GM21390 (cell line): ENCODE measurements around the gene TBX1.
"Not testable (repeated sequence)": the region's sequence is repeated elsewhere in the genome, so short reads cannot be mapped to it uniquely, and the experiment has no call there.

Experiments
- ATAC-seq: cut with Tn5 transposase; IDR thresholded peaks from one replicate; pipeline ENCODE4 v1.9.1; 2021; ENCODE audit not compliant: unreplicated experiment

Gene TBX1

GRCh38 chr22:19723232-19723982, 37.2 kb upstream of the TBX1 start, which contains the start of gene GP1BB:
GP1BB (plus strand) TSS chr22:19723539; CDS start chr22:19723570, 31 bp downstream.
- ATAC-seq: no peak

DNA sequence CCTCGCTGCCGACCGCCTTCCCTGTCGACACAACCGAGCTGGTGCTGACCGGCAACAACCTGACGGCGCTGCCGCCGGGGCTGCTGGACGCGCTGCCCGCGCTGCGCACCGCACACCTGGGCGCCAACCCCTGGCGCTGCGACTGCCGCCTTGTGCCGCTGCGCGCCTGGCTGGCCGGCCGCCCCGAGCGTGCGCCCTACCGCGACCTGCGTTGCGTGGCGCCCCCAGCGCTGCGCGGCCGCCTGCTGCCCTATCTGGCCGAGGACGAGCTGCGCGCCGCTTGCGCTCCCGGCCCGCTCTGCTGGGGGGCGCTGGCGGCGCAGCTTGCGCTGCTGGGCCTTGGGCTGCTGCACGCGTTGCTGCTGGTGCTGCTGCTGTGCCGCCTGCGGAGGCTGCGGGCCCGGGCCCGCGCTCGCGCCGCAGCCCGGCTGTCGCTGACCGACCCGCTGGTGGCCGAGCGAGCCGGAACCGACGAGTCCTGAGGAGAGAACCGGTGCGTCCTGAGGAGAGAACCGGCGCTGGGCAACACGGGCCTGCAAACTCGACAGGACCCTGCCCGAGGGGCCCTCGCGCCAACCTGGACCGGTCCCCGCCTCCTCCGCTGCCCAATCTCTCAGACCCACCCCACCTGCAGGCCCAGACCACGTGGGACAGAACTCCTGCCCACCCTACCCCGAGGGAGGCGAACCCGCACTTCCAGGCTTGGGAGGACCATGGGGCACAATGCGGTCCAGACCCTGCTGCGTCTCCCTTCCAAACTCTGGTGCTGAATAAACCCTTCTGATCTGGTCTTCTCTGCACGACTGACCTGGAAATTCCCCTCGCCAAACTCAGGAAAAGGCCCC, 36.4 kb upstream of the TBX1 start:
- no peak for ATAC-seq

DNA sequence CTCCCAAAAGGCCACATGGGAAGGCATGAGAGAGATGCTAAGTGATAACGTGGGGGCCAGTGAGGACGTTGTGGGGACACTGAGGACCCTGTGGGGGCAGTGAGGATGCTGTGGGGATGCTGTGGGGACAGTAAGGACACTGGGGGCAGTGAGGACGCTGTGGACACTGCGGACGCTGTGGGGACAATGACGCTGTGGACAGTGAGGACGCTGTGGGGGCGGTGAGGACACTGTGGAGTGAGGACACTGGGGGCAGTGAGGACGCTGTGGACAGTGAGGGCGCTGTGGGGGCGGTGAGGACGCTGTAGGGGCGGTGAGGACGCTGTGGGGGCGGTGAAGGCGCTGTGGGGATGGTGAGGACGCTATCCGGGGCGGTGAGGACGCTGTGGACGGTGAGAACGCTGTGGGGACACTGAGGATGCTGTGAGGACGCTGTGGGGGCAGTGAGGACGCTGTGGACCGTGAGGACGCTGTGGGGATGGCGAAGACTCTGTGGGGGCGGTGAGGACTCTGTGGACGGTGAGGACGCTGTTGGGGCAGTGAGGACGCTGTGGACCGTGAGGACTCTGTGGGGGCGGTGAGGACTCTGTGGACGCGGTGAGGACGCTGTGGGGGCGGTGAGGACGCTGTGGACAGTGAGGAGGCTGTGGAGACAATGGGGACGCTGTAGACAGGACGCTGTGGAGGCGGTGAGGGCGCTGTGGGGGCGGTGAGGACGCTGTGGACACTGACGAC, 35.5 kb upstream of the TBX1 start:
- ATAC-seq: no peak

GRCh38 chr22:19726064-19726788, 34.4 kb upstream of the TBX1 start:
- not testable (repeated sequence) for ATAC-seq

DNA sequence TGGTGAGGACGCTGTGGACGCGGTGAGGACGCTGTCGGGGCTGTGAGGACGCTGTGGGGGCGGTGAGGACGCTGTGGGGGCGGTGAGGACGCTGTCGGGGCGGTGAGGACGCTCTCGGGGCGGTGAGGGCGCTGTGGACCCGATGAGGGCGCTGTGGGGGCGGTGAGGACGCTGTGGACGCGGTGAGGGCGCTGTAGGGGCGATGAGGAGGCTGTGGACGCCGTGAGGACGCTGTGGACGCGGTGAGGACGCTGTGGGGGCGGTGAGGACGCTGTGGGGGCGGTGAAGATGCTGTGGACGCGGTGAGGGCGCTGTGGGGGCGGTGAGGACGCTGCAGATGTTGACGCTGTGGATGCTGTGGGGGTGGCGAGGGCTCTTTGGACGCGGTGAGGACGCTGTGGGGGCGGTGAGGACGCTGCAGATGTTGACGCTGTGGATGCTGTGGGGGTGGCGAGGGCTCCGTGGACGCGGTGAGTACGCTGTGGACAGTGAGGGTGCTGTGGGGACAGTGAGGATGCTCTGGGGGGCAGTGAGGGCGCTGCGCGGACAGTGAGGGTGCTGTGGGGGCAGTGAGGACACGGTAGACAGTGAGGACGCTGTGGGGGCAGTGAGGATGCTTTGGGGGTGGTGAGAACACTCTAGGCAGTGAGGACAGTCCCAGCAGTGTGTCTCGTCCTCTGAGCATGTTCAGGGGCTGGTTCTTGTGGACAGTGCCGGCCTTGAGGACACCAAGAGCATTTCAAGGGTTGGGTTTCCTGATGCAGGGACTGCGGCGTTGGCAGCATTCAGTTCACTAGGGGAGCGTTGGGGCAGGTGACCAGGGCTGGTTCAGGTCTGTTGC, 33.0 kb upstream of the TBX1 start:
- ATAC-seq: no peak

DNA sequence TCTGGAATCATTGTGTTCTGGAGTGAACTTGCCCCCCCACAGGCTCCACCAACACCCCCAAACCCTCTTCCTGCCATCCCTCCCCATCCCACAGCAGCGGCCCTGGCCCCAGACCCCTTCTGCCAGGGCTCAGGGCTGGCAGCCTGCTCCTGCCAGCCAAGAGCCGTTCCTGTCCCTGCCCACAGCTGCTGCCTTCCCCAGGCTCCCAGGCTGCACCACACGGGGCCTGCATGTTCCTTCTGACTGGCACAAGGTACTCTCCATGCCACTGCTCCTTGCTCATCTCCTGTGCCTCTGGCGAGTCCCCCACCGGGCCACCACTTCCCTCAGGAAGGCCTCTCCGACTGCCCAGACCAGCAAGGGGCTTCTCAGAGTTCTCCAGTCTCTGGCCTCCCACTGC, 32.3 kb upstream of the TBX1 start:
- no peak for ATAC-seq

- no peak for ATAC-seq
These were observed 31.7 kb upstream of the TBX1 start for GRCh38 chr22:19728836-19729235.

GRCh38 chr22:19729507-19729906, 31.1 kb upstream of the TBX1 start:
- no peak for ATAC-seq

GRCh38 chr22:19730198-19730597, 30.4 kb upstream of the TBX1 start:
- no peak for ATAC-seq

DNA sequence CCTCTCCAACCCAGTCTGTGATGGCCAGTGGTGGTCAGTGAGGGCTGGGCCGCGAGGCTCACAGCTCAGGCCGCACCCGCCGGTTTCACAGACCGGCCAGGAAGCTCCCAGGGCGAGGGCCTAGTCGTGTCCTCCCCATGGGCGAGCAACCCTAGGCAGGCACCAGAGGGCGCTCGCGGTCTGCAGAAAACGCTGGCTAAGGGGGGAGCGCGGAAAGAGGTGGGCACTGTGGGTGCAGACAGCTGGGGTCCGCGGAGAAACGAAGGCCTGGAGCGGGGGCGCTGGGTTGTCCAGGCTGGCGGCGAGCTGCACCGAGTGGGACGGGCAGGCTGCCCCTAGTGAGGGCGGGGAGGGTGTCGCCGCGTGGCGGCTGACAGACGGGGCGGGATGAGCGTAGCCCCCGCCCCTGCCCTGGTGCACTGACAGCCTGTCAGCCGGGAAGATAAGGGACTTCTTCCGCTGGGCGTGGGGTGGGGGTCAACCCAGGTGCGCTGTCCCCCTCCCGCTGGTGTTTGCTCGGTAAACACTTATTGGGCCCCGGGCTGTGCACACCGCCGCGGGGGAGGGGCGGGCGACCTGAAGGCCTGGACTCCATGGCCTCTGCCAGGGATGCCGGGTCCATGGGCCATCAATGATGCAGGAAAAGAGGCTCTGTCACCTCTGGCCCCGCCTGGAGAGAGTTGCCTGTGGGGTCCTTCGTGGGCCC, 29.8 kb upstream of the TBX1 start:
- ATAC-seq: no peak

DNA sequence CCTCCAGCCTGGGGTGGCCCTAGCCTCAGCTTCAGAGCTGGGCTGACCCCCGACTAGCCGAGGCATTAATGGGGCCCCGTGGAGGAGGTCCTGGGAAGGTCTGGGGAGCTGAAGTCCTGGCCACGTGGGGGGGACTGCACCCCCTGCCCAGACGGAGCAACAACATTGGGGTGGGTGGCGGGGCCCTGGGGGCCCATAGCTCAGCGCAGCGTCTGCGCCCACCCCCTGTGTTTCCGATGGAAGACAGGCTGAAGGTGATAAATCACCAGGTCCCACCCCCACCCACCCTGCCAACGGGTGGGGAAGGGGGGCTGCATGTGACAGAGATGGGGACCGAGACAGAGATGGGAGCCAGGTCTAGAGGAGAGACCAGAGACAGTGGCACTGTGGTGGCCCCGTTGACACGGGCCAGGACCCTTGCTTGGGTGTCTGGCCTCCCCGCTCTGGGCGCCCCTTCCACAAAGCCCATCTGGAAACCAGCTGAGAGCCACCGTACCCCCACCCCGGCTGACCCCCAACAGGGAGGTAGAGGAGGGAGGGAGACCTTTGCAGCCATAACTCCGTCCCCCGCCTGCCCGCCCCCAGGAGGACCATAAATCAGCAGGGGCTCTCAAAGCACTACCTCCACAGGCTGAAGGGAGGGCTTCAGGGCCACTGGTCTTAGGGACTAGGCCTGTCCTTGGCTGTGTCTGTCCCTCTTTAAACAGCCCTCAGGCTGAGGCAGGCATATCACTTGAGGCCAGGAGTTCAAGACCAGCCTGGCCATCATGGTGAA, 29.0 kb upstream of the TBX1 start:
- ATAC-seq: no peak

DNA sequence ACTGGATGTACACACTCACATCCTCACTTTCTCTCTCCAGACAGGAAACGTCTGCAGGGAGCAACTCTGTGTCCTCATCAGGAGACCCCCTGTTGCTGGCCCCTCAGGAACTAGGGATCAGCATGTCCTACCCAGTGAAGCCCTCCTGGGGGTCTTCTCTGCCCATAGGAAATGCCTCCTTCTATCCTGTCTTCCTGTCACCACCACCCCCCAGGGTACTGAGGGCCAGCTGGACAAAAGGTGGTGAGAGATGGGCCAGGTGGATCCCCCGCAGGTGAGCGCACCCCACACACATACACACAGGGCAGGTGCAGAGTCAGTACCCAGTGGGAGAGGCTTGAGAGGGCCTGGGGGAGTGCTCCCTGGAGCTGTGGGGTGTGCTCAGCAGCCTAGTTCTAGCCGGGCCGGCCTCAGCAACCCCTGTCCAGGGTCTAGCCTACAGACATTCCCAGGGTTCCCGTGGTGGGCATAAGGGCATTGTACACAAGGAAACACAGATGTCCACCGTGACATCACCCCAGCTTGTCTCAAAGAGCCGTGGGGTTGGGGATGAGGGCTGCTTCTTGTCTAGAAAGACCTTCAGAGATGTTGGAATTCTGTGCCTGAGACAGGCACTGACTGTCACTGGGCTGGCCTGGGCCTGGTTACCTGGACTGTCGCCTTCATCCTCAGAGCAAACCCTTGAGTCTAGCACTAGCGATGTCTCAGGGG, 28.0 kb upstream of the TBX1 start:
- no peak for ATAC-seq

- ATAC-seq: no peak
These were observed 26.8 kb upstream of the TBX1 start for GRCh38 chr22:19733755-19734154.

- no peak for ATAC-seq
These were observed 26.4 kb upstream of the TBX1 start for GRCh38 chr22:19734163-19734562.

- ATAC-seq: no peak
These were observed 25.7 kb upstream of the TBX1 start for GRCh38 chr22:19734837-19735382.

GRCh38 chr22:19735665-19736510, 24.7 kb upstream of the TBX1 start:
- ATAC-seq: no peak
